Astrocyte (in vitro differentiated cells and primary cell): ENCODE measurements around the gene PTBP2.

Source experiments
- EZH2 ChIP-seq: IDR thresholded peaks from 2 replicates; pipeline ENCODE4 v1.6.1; 2012; ENCODE audit warnings: mild to moderate bottlenecking, low read length, inconsistent platforms; ENCODE audit not compliant: insufficient read depth
- TF ChIP-seq, protein P1 (sequence below): IDR thresholded peaks from 2 replicates; pipeline ENCODE4 v1.5.1; 2011; ENCODE audit warnings: low read depth, mild to moderate bottlenecking, inconsistent platforms, low read length, moderate library complexity; ENCODE audit not compliant: insufficient read depth

DNA sequence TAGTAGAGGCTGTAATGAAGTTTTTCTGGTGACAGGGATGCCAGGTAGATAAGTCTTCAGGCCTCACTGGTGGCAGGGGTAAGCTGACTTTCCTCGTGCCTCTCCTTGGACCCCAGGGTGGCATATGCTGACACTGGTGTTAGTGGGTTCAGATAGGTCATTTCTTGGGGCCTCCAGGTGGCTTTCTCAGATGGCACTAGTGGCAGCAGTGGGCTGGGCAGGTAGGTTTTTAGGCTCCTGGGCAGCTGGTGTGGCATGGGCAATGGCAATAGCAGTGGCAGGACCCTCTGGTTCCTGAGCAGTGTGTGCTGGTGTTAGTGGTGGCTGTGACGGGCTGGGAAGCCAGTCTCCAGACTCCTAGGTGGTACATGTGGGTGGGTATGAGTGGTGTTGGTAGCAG lies 140.3 kb downstream of the PTBP2 start:
- TF ChIP-seq, protein P1, sequence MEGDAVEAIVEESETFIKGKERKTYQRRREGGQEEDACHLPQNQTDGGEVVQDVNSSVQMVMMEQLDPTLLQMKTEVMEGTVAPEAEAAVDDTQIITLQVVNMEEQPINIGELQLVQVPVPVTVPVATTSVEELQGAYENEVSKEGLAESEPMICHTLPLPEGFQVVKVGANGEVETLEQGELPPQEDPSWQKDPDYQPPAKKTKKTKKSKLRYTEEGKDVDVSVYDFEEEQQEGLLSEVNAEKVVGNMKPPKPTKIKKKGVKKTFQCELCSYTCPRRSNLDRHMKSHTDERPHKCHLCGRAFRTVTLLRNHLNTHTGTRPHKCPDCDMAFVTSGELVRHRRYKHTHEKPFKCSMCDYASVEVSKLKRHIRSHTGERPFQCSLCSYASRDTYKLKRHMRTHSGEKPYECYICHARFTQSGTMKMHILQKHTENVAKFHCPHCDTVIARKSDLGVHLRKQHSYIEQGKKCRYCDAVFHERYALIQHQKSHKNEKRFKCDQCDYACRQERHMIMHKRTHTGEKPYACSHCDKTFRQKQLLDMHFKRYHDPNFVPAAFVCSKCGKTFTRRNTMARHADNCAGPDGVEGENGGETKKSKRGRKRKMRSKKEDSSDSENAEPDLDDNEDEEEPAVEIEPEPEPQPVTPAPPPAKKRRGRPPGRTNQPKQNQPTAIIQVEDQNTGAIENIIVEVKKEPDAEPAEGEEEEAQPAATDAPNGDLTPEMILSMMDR, result no peak
- TF ChIP-seq EZH2, result no peak
